Mucosa of stomach (tissue), 1 donor: ENCODE measurements around the gene CRYZL1.

Source experiments
- H3K27me3 ChIP-seq: one replicate; pipeline ENCODE4 v1.7.0; 2013; ENCODE audit warnings: mild to moderate bottlenecking, low read length; ENCODE audit not compliant: control insufficient read depth, insufficient read depth
- H3K36me3 ChIP-seq: one replicate; pipeline ENCODE4 v1.7.0; 2013; ENCODE audit warnings: low read length; ENCODE audit not compliant: control insufficient read depth, insufficient read depth
- H3K4me1 ChIP-seq: one replicate; pipeline ENCODE4 v1.7.0; 2013; ENCODE audit warnings: mild to moderate bottlenecking, low read length; ENCODE audit not compliant: control insufficient read depth, insufficient read depth
- H3K4me3 ChIP-seq: one replicate; pipeline ENCODE4 v1.7.0; 2013; ENCODE audit warnings: low read length
- H3K9ac ChIP-seq: one replicate; pipeline ENCODE4 v1.7.0; 2013; ENCODE audit warnings: mild to moderate bottlenecking, low read length, moderate library complexity
- H3K9me3 ChIP-seq: one replicate; pipeline ENCODE4 v1.7.0; 2013; ENCODE audit warnings: mild to moderate bottlenecking, low read length, moderate library complexity; ENCODE audit not compliant: control insufficient read depth
- donor health status: Pancreatic carcinoma.

The CRYZL1 gene

GRCh38 chr21:33569991-33570390, 71.5 kb downstream of the CRYZL1 start:
- no peak overlapping the region for H3K9ac ChIP-seq
- H3K4me3 ChIP-seq: no peak overlapping the region
- peaks cover 4% of the 10 kb centered on the region for H3K36me3 ChIP-seq
- H3K9me3 ChIP-seq: no peaks in the 10 kb centered on the region
- H3K27me3 ChIP-seq: no peaks in the 10 kb centered on the region
- no peaks in the 10 kb centered on the region for H3K4me1 ChIP-seq

GRCh38 chr21:33568448-33568847, 73.1 kb downstream of the CRYZL1 start:
- no peaks in the 10 kb centered on the region for H3K4me1 ChIP-seq
- no peak overlapping the region for H3K9ac ChIP-seq
- no peak overlapping the region for H3K4me3 ChIP-seq
- no peaks in the 10 kb centered on the region for H3K27me3 ChIP-seq
- peaks cover 4% of the 10 kb centered on the region for H3K36me3 ChIP-seq
- no peaks in the 10 kb centered on the region for H3K9me3 ChIP-seq

DNA sequence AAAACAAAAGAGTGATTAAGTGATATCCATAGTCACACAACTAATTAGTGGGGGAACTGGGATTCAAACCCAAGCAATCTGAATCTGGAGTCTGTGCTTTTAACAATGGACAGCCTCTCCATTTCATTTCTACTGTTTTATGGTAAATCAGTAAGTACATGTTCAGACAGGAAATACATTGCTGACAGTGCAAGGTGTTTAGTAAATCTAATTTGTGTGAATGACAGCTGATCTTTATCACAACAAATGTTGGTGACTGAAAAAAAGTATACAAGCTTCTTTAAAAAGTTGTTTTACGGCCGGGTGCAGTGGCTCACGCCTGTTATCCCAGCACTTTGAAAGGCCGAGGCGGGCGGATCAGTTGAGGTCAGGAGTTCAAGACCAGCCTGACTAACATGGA, 73.6 kb downstream of the CRYZL1 start:
- no peaks in the 10 kb centered on the region for H3K9me3 ChIP-seq
- no peak overlapping the region for H3K9ac ChIP-seq
- no peaks in the 10 kb centered on the region for H3K4me1 ChIP-seq
- H3K4me3 ChIP-seq: no peak overlapping the region
- H3K36me3 ChIP-seq: peaks cover 4% of the 10 kb centered on the region
- H3K27me3 ChIP-seq: no peaks in the 10 kb centered on the region

DNA sequence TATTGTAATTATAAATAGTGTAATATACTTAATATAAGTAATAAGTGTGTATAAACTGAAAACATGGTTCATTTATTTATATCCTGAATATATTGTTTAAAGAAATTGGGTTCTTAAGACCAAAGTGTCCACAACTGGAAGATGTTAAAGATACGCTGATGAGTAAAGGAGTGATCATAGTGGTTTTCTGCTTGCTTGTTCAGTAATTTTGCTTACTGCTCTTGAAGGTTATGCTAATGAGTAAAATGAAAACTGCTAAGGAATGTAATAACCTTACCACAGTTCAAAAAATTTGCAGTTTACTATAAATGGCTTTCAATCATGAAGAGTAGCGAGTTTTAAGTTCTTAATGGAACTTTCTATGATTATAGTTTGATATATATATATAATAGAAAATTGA, 75.0 kb downstream of the CRYZL1 start:
- no peaks in the 10 kb centered on the region for H3K27me3 ChIP-seq
- no peaks in the 10 kb centered on the region for H3K9me3 ChIP-seq
- no peak overlapping the region for H3K4me3 ChIP-seq
- H3K36me3 ChIP-seq: peaks cover 4% of the 10 kb centered on the region
- no peak overlapping the region for H3K9ac ChIP-seq
- no peaks in the 10 kb centered on the region for H3K4me1 ChIP-seq

GRCh38 chr21:33562389-33562788, 79.2 kb downstream of the CRYZL1 start:
- H3K36me3 ChIP-seq: no peaks in the 10 kb centered on the region
- no peaks in the 10 kb centered on the region for H3K27me3 ChIP-seq
- no peak overlapping the region for H3K9ac ChIP-seq
- H3K4me3 ChIP-seq: no peak overlapping the region
- H3K9me3 ChIP-seq: no peaks in the 10 kb centered on the region
- H3K4me1 ChIP-seq: no peaks in the 10 kb centered on the region

DNA sequence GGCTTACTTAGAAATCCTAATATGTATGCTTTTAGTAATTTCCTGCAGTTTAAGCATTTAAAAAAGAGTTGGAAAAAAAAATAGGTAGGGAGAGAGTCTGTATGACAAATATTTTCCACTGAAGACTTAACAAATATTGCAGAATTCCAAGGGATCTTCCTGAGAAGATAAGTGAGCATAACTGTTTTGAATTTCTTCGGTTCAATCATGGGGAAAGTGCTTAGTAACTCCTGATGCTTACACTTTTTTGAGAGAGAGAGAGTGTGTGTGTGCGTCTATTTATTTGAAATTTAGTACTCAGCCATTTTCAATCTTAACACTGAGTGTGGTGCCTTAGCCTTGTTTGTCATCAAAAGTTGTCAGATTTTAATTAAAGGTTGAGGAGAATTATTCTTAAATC, 80.2 kb downstream of the CRYZL1 start:
- Histone ChIP-seq H3K36me3 (no peaks in the 10 kb centered on the region), H3K4me1 (no peaks in the 10 kb centered on the region), H3K9ac (no peak overlapping the region)

GRCh38 chr21:33560965-33561364, 80.6 kb downstream of the CRYZL1 start:
- Histone ChIP-seq H3K9ac (no peak overlapping the region), H3K9me3 (no peaks in the 10 kb centered on the region), H3K4me3 (no peak overlapping the region), H3K36me3 (no peaks in the 10 kb centered on the region), H3K4me1 (no peaks in the 10 kb centered on the region), H3K27me3 (no peaks in the 10 kb centered on the region)

More for the DNA sequence above, 80.2 kb downstream of the CRYZL1 start:
- H3K27me3 ChIP-seq: no peaks in the 10 kb centered on the region
- H3K9me3 ChIP-seq: no peaks in the 10 kb centered on the region
- no peak overlapping the region for H3K4me3 ChIP-seq

- Histone ChIP-seq H3K36me3 (no peaks in the 10 kb centered on the region), H3K4me1 (no peaks in the 10 kb centered on the region), H3K27me3 (no peaks in the 10 kb centered on the region), H3K4me3 (no peak overlapping the region), H3K9me3 (no peaks in the 10 kb centered on the region), H3K9ac (no peak overlapping the region)
These were observed 81.7 kb downstream of the CRYZL1 start for GRCh38 chr21:33559813-33560212.

DNA sequence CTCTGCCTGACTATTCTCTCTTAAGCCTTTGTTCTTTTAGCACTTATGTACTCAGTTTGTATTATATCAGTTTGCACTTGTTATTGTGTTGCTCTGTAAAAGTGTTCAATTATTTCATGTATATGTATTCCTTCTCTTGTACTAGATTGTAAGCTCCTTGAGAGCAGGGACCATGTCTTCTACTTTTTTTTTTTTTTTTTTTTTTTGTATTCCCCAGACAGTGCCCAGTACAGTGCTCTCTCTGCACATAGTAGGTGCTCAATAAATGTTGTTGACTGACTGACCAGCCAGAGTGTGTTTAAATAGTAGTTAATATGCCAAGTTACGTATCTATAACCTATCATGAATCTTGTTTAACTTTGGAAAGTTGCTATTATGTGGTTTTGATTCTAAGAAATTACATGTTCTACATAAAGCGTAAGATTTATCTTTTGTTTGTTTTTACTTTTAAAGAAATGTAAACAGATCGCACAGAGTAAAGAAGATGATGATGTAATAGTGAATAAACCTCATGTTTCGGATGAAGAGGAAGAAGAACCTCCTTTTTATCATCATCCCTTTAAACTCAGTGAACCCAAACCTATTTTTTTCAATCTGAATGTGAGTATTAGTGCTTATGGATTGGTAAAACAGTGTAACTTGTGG, 82.6 kb downstream of the CRYZL1 start:
- H3K9ac ChIP-seq: no peak overlapping the region
- peaks cover 2% of the 10 kb centered on the region for H3K36me3 ChIP-seq

DNA sequence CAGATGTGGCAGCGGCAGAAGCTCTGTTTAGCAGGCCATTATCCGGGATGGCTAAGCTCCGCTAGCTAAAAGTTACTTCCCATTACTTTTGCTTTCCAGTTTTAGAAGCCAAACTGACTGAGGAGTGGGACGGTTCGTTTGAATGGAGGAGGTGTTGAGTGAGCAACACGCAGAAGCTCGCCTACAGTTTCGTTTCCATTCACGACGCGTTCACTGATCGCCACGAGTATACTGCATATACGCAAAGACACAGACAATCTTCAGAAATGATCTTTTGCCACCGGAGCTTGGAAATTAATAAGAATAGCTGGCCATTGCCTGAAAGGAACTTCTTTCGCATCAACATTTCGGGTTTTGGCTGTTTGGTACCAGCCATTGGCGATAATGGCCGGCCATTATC, 84.1 kb downstream of the CRYZL1 start:
- Histone ChIP-seq H3K9me3 (no peaks in the 10 kb centered on the region), H3K4me1 (no peaks in the 10 kb centered on the region), H3K27me3 (no peaks in the 10 kb centered on the region), H3K4me3 (no peak overlapping the region), H3K9ac (no peak overlapping the region), H3K36me3 (peaks cover 15% of the 10 kb centered on the region)

More for the DNA sequence above, 82.6 kb downstream of the CRYZL1 start:
- H3K4me3 ChIP-seq: no peak overlapping the region
- no peaks in the 10 kb centered on the region for H3K4me1 ChIP-seq
- H3K27me3 ChIP-seq: no peaks in the 10 kb centered on the region
- H3K9me3 ChIP-seq: no peaks in the 10 kb centered on the region

GRCh38 chr21:33554982-33555344, 86.6 kb downstream of the CRYZL1 start:
- Histone ChIP-seq H3K9ac (no peak overlapping the region), H3K9me3 (no peaks in the 10 kb centered on the region), H3K4me1 (no peaks in the 10 kb centered on the region), H3K27me3 (no peaks in the 10 kb centered on the region), H3K36me3 (peaks cover 39% of the 10 kb centered on the region), H3K4me3 (no peak overlapping the region)

GRCh38 chr21:33554236-33554981, 87.1 kb downstream of the CRYZL1 start:
- Histone ChIP-seq H3K9me3 (no peaks in the 10 kb centered on the region), H3K9ac (no peak overlapping the region), H3K27me3 (no peaks in the 10 kb centered on the region), H3K4me3 (no peak overlapping the region), H3K36me3 (peaks cover 41% of the 10 kb centered on the region), H3K4me1 (no peaks in the 10 kb centered on the region)
